Measurements from ENCODE around the gene ARL15.

The ARL15 gene

DNA sequence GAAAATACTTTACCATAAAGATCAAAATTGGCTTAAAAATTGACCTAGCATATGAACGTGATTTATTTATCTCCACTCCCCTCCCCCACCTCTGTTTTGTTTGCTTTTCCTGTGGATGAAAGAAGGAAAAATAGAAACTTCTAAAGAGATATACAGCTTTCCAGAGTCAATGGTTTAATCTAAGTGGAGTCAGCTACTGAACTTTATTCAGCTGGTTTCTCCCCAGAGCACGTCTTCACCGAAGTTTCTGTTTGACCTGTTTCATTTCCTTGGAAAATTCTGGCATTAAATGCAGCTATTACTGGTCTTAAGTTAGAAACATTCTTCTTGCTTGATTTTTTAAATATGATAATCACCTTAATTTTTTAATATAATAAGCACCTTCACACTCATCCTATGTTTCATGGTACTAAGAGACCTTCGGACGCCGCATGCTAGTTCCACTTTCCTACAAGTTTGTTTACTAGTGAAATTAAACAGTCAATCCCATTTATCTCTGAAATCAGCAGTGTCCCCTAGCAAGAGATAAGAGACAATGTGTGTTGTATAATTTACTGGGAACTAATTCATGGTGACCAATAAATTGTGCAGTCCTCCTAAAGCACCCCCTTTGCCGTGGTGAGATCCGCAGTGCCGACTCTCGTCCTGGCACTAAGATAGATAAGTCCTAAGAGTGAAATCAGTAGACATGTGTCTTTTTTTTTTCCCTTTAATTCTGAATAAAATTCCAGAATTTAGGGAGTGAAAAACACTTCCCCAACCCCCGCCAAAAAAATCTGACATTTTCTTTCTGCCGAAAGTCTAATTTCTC, 89.9 kb downstream of the ARL15 start:
- Mint-ChIP-seq H3K4me3 (no peak overlapping the region), H3K27me3 (no peaks in the 10 kb centered on the region), H3K9me3 (no peaks in the 10 kb centered on the region), H3K36me3 (peaks cover 3% of the 10 kb centered on the region), H3K27ac (no peak overlapping the region), H3K4me1 (peaks cover 12% of the 10 kb centered on the region)

DNA sequence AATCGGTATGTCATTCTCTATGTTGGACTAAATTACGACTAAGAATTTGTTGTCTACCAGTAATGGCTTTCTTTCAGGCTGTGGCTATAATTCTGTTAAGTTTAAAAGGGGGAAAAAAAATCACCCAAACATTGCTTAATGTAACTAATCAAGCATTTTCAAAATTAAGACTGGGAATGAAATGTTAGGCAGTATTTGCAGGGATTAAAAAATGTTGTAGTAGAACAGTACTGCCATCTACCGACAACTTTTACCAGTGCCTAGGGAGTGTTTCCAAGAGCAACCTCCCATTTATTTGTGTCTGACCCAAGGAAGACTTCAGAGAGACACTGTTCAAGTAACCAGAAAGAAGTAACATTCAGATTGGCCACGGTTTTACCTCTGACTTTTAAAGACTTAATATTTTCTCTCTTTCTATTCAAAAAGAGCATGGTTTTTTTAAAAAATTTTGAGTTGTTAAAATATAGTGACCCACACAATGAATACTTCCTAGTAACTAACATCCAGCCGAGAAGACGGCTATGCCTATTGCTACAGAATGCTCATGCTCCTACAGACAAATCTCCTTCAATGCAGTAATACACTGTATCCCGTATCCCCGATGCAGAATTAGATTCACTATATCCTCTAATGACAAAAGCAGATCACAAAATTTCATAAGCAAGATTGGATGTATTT, 92.4 kb downstream of the ARL15 start:
- Mint-ChIP-seq H3K36me3 (no peaks in the 10 kb centered on the region), H3K9me3 (no peaks in the 10 kb centered on the region)

DNA sequence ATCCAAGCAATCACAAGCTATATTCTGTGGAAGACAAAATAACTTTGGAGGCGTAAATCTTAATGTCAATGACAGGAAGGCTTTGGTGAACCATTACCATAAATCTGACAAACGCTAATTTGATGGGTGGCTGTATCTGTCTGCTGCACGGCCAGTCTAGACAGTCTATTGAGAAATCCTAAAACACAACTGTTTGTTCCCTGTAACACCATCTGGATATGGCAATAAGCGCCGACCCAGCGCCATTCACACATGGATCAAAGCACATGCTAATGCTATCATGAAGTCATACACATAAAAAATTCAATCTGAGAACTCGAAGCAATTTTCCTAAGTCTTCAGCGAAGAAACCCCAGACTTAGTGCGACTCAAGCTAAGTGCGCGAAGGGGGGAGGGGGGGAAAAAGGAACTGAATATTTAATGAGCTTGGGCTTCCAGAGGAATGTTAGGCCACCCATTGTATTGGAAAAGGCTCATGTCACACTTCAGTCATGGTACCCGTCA, 95.1 kb downstream of the ARL15 start:
- H3K9me3 Mint-ChIP-seq = no peaks in the 10 kb centered on the region
- H3K27ac Mint-ChIP-seq = no peak overlapping the region
- peaks cover 19% of the 10 kb centered on the region for H3K4me1 Mint-ChIP-seq
- no peaks in the 10 kb centered on the region for H3K27me3 Mint-ChIP-seq
- no peaks in the 10 kb centered on the region for H3K36me3 Mint-ChIP-seq
- no peak overlapping the region for H3K4me3 Mint-ChIP-seq

More for the DNA sequence above, 92.4 kb downstream of the ARL15 start:
- peaks cover 16% of the 10 kb centered on the region for H3K4me1 Mint-ChIP-seq
- H3K27ac Mint-ChIP-seq = no peak overlapping the region
- H3K27me3 Mint-ChIP-seq = no peaks in the 10 kb centered on the region
- no peak overlapping the region for H3K4me3 Mint-ChIP-seq

DNA sequence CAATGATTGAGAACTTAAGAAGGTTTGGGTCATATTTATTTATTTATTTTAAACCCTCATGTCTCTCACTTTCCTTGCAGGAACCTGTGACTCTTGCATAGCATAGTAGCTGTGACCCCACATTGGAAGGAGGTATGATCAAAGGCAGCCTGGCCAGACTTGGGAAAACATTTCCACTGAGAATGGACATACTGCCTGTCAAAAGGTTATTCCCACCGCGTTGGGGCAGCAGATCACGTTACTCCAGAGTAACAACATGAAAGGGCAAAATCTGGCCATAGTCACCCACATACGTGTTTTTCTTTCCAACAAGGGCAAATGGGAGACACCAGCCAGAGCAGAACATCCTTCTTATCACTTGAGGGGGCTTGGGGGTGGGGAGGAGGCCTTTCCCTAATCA, 95.7 kb downstream of the ARL15 start:
- Mint-ChIP-seq H3K4me3 (no peak overlapping the region), H3K27me3 (no peaks in the 10 kb centered on the region), H3K36me3 (no peaks in the 10 kb centered on the region), H3K27ac (no peak overlapping the region), H3K9me3 (no peaks in the 10 kb centered on the region), H3K4me1 (peaks cover 19% of the 10 kb centered on the region)

- peaks cover 2% of the 10 kb centered on the region for H3K36me3 Mint-ChIP-seq
- no peak overlapping the region for H3K4me3 Mint-ChIP-seq
- no peaks in the 10 kb centered on the region for H3K9me3 Mint-ChIP-seq
- H3K27me3 Mint-ChIP-seq = no peaks in the 10 kb centered on the region
- H3K27ac Mint-ChIP-seq = no peak overlapping the region
- peaks cover 32% of the 10 kb centered on the region for H3K4me1 Mint-ChIP-seq
Measured at GRCh38 chr5:54212331-54212730, 98.0 kb downstream of the ARL15 start.

GRCh38 chr5:54211912-54212311, 98.5 kb downstream of the ARL15 start:
- peaks cover 2% of the 10 kb centered on the region for H3K36me3 Mint-ChIP-seq
- no peak overlapping the region for H3K4me3 Mint-ChIP-seq
- H3K27ac Mint-ChIP-seq = no peak overlapping the region
- peaks cover 32% of the 10 kb centered on the region for H3K4me1 Mint-ChIP-seq
- no peaks in the 10 kb centered on the region for H3K27me3 Mint-ChIP-seq
- H3K9me3 Mint-ChIP-seq = no peaks in the 10 kb centered on the region

DNA sequence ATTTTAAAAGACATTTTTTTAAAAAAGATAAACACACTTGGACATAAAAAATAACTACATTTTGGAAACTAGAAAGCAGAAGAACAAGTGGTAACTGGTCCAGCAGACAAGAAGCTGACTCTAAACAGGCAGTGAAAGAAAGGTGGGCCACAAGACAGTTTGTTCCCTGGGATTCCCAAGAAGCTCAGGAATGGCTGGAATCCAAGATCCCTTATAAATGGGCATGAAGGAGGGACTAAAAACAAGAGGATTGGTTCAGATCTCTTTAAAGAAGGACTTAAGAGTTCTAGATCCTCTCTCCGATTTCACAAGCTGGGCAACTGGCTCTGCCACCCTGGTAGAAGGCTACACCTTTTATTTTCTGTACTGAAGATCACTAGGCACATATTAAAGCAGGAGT, 102.8 kb downstream of the ARL15 start:
- H3K27ac Mint-ChIP-seq = no peak overlapping the region
- H3K27me3 Mint-ChIP-seq = no peaks in the 10 kb centered on the region
- H3K36me3 Mint-ChIP-seq = peaks cover 3% of the 10 kb centered on the region
- H3K4me1 Mint-ChIP-seq = peaks cover 19% of the 10 kb centered on the region
- H3K4me3 Mint-ChIP-seq = no peak overlapping the region
- H3K9me3 Mint-ChIP-seq = peaks cover 9% of the 10 kb centered on the region

DNA sequence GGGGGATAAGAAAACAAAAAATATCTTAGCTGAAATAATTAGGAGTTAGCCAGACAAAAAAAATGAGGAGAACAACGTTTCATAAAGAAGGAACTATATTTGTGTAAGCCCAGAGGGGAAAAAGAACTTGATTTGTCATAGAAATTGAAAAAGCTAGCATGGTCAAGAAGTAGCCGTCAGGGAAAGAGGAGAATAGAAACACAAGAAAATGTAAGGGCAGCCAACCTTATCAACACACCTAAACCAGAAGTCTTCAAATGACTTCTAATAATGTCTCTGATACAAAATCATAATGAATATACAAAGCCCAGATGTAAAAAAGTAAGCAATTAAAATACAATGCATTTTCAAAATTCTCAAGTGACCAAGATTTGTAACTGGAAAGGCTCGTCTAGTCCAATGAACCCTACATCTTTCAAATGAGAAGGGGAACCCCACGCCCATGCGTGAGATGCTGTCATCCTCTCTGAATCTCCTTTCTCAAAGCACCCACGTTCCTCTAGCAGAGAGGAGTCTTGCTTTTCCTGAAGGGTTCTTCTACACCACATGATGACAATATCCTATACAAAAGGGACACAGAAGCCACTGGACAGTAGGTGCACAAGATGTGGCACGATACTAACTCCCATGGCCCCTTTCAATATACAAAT, 103.7 kb downstream of the ARL15 start:
- H3K27me3 Mint-ChIP-seq = no peaks in the 10 kb centered on the region
- H3K4me3 Mint-ChIP-seq = no peak overlapping the region
- H3K9me3 Mint-ChIP-seq = peaks cover 9% of the 10 kb centered on the region
- H3K27ac Mint-ChIP-seq = no peak overlapping the region
- H3K4me1 Mint-ChIP-seq = peaks cover 13% of the 10 kb centered on the region
- peaks cover 3% of the 10 kb centered on the region for H3K36me3 Mint-ChIP-seq

- Mint-ChIP-seq H3K4me1 (peaks cover 13% of the 10 kb centered on the region), H3K27me3 (no peaks in the 10 kb centered on the region), H3K36me3 (peaks cover 11% of the 10 kb centered on the region), H3K27ac (no peak overlapping the region), H3K9me3 (peaks cover 17% of the 10 kb centered on the region), H3K4me3 (no peak overlapping the region)
Measured at GRCh38 chr5:54205918-54206317, 104.5 kb downstream of the ARL15 start.

GRCh38 chr5:54205453-54205852, 104.9 kb downstream of the ARL15 start:
- Mint-ChIP-seq H3K27me3 (no peaks in the 10 kb centered on the region), H3K9me3 (peaks cover 18% of the 10 kb centered on the region), H3K36me3 (peaks cover 12% of the 10 kb centered on the region), H3K4me3 (no peak overlapping the region), H3K27ac (no peak overlapping the region), H3K4me1 (peaks cover 13% of the 10 kb centered on the region)

- no peak overlapping the region for H3K27ac Mint-ChIP-seq
- peaks cover 9% of the 10 kb centered on the region for H3K9me3 Mint-ChIP-seq
- H3K36me3 Mint-ChIP-seq = peaks cover 9% of the 10 kb centered on the region
- no peaks in the 10 kb centered on the region for H3K27me3 Mint-ChIP-seq
- H3K4me3 Mint-ChIP-seq = no peak overlapping the region
- peaks cover 28% of the 10 kb centered on the region for H3K4me1 Mint-ChIP-seq
Measured at GRCh38 chr5:54197018-54197417, 113.4 kb downstream of the ARL15 start.

GRCh38 chr5:54195701-54196100, 114.7 kb downstream of the ARL15 start:
- peaks cover 35% of the 10 kb centered on the region for H3K4me1 Mint-ChIP-seq
- no peak overlapping the region for H3K27ac Mint-ChIP-seq
- no peaks in the 10 kb centered on the region for H3K36me3 Mint-ChIP-seq
- no peaks in the 10 kb centered on the region for H3K27me3 Mint-ChIP-seq
- no peaks in the 10 kb centered on the region for H3K9me3 Mint-ChIP-seq
- H3K4me3 Mint-ChIP-seq = no peak overlapping the region

DNA sequence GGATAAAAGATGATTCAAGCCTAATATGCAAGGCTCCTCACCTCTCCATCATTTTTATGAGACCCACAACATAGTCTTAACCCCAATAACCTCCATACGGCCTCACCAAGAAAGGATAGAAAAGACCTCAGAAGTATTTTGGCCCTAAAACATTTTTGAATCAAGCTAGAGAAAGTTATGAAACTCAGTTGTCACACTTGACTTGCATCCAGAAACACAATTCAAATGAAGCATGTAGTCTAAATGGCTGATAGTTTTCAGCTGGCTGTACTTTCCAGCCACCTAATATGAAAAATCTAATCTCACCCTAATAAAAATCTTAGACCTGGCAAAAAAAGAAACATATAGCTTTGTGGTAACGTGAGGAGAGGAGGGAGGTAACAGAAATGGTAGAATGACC, 116.1 kb downstream of the ARL15 start:
- peaks cover 35% of the 10 kb centered on the region for H3K4me1 Mint-ChIP-seq
- H3K9me3 Mint-ChIP-seq = no peaks in the 10 kb centered on the region
- no peak overlapping the region for H3K27ac Mint-ChIP-seq
- no peaks in the 10 kb centered on the region for H3K36me3 Mint-ChIP-seq
- no peak overlapping the region for H3K4me3 Mint-ChIP-seq
- no peaks in the 10 kb centered on the region for H3K27me3 Mint-ChIP-seq

- no peak overlapping the region for H3K4me3 Mint-ChIP-seq
- H3K27ac Mint-ChIP-seq = no peak overlapping the region
- peaks cover 9% of the 10 kb centered on the region for H3K9me3 Mint-ChIP-seq
- peaks cover 3% of the 10 kb centered on the region for H3K36me3 Mint-ChIP-seq
- H3K4me1 Mint-ChIP-seq = peaks cover 11% of the 10 kb centered on the region
- H3K27me3 Mint-ChIP-seq = no peaks in the 10 kb centered on the region
Measured at GRCh38 chr5:54187694-54188093, 122.7 kb downstream of the ARL15 start.

- Mint-ChIP-seq H3K9me3 (peaks cover 9% of the 10 kb centered on the region), H3K27me3 (no peaks in the 10 kb centered on the region), H3K4me3 (no peak overlapping the region), H3K36me3 (peaks cover 3% of the 10 kb centered on the region), H3K4me1 (peaks cover 6% of the 10 kb centered on the region), H3K27ac (no peak overlapping the region)
Measured at GRCh38 chr5:54186912-54187445, 123.4 kb downstream of the ARL15 start.

DNA sequence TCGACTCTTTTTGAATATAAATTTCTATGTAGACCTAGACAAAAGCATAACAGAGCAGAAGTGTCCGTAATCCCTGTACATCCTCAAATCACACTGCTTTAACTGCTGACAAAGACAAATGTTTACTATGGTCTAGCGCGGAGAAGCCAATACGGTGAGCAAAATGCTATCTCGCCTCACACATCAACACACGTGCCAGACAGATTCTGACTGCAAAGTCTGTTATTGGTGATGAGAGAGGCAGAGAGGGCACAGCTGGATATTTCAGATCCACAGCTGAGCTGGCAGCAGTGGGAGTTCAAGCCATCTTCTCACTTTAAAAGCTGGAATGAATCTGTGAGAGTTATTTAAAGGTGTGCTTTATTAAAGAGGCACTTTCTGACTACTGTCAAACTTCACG, 124.3 kb downstream of the ARL15 start:
- Mint-ChIP-seq H3K27ac (no peak overlapping the region), H3K4me3 (no peak overlapping the region), H3K4me1 (no peaks in the 10 kb centered on the region), H3K36me3 (peaks cover 3% of the 10 kb centered on the region), H3K9me3 (peaks cover 9% of the 10 kb centered on the region), H3K27me3 (no peaks in the 10 kb centered on the region)
